Spleen (tissue), 11 donors: ENCODE results near the gene SPANXN4. TPM values are rescaled to one million over a fixed set of nuclear protein-coding genes. Genes with fewer than 3 reads are reported as not detected.

ENCODE experiments used
- DNase-seq: peaks from one replicate; pipeline ENCODE4 v3.0.0-alpha.2; 2020
- H3K27ac ChIP-seq, 8 donors: fragments of 200-600 bp; sonication (generic) in 7 of 8; 1 replicate in 4 of 8; 2 replicates in 4 of 8; pipeline versions ENCODE4 v1.5.0 to v1.8.0; 2016 to 2021; ENCODE audit warnings: inconsistent platforms in 4 of 8, mild to moderate bottlenecking in 4 of 8, moderate library complexity in 1 of 8
- H3K27me3 ChIP-seq, 7 donors: fragments of 200-600 bp; sonication (generic) in 6 of 7; replicated peaks in 1 of 7; 1 replicate in 4 of 7; 2 replicates in 3 of 7; pipeline versions ENCODE4 v1.5.0 to v1.8.0; 2016 to 2021; ENCODE audit warnings: inconsistent platforms in 3 of 7, mild to moderate bottlenecking in 1 of 7
- H3K36me3 ChIP-seq, 6 donors: fragments of 200-600 bp; sonication (generic) in 5 of 6; 1 replicate in 4 of 6; 2 replicates in 2 of 6; pipeline versions ENCODE4 v1.5.0 to v1.8.0; 2016 to 2021; ENCODE audit warnings: inconsistent platforms in 2 of 6
- H3K4me1 ChIP-seq, 6 donors: fragments of 200-600 bp; sonication (generic) in 5 of 6; 1 replicate in 3 of 6; 2 replicates in 3 of 6; pipeline versions ENCODE4 v1.5.0 to v1.8.0; 2016 to 2021; ENCODE audit warnings: inconsistent platforms in 3 of 6
- H3K4me3 ChIP-seq, 8 donors: fragments of 200-600 bp; sonication (generic) in 7 of 8; 1 replicate in 4 of 8; 2 replicates in 4 of 8; pipeline versions ENCODE4 v1.5.0 to v1.8.0; 2016 to 2021; ENCODE audit warnings: inconsistent platforms in 4 of 8, mild to moderate bottlenecking in 4 of 8, moderate library complexity in 2 of 8
- H3K9me3 ChIP-seq, 8 donors: fragments of 200-600 bp; sonication (generic) in 7 of 8; 1 replicate in 4 of 8; 2 replicates in 4 of 8; pipeline versions ENCODE4 v1.5.0 to v1.8.0; 2016 to 2021; ENCODE audit warnings: inconsistent platforms in 4 of 8
- CTCF ChIP-seq, 11 experiments: fragments of 200-600 bp in 7 of 11; fragments of 450-650 bp in 4 of 11; sonication (generic) in 4 of 11; IDR thresholded peaks in 8 of 11; conservative IDR thresholded peaks in 3 of 11; 1 replicate in 7 of 11; 2 replicates in 4 of 11; pipeline versions ENCODE4 v1.4.0 to v1.8.0; 2016 to 2021; ENCODE audit warnings: antibody characterized with exemption in 11 of 11, inconsistent platforms in 4 of 11, mild to moderate bottlenecking in 1 of 11
- POLR2A ChIP-seq, 3 donors: fragments of 450-650 bp; IDR thresholded peaks; one replicate each; pipeline ENCODE4 v1.5.1; 2017; ENCODE audit warnings: antibody characterized with exemption in 3 of 3, mild to moderate bottlenecking in 1 of 3
- POLR2AphosphoS5 ChIP-seq, 3 donors: sonication (generic); formaldehyde crosslinking; IDR thresholded peaks; one replicate each; pipeline ENCODE4 v1.5.1; 2017; ENCODE audit warnings: antibody characterized with exemption in 3 of 3
- WGBS, 5 donors: extraction: QIAGEN DNeasy Blood & Tissue Kit in 3 of 5; methylation state at CpG; one replicate each; pipeline versions ENCODE4 v1.1.5 to v1.1.7; 2013 to 2018; 5-methylcytosine and 5-hydroxymethylcytosine counted together
- intact Hi-C: fragments of 100-400 bp; cut with DNase I; formaldehyde crosslinking; loops from one replicate; pipeline ENCODE4 v1.15.0; 2023; ENCODE audit warnings: low total_unique reads
- polyA plus RNA-seq, 3 donors: library from polyadenylated mRNA; stranded (reverse); fragments of 200-250 nt; gene quantifications; one replicate each; pipeline ENCODE4 v1.2.1, GENCODE V29; 2013
- total RNA-seq, 7 donors: library from RNA; depleted of rRNA in 3 of 7; stranded (reverse); fragments of >200 nt in 3 of 7; fragmentation: NEBNext Ultra II Directional in 4 of 7; extraction: Animal tissue kit (Norgen Biotek cat#: 25700) in 4 of 7; gene quantifications; one replicate each; pipeline versions ENCODE4 v1.1.0 to v1.2.1, GENCODE V29; 2016 to 2021
- donor health status: healthy with polysubstance abuse.
- donor health status: DM: no; HTN: no; CAD: no; lungs with moderate emphysema.
- donor health status: DM: no; HTN: no; CAD: no.
- donor health status: Bipolar disorder and iron deficiency.
- donor health status: healthy.
- donor health status: DM: no; HTN: no; CAD: no.
- donor health status: DM: yes; HTN: yes; CAD: no.

The SPANXN4 gene
- total and polyA plus RNA-seq, 10 donors, result not detected

DNA sequence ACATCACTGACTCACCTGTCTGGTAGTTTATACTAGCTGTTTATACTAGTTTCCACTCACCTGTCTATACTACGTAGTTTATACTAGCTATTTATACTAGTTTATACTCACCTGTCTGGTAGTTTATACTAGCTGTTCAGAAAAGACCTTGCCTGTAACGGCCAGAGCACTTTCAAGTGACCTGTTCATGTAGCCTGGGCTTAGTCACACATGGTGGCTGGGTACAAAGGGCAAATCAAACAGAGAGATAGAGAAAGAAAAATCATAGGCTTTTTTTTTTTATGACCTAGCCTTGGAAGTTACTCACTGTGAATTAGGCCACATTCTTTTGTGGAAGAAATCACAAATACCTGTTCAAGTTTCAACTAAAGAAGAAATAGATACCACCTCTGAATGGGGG is 30.7 kb upstream of the SPANXN4 start:
- H3K9me3 ChIP-seq, result no peaks in the 10 kb centered on the region
- WGBS, 5 donors, result 25 to 62% (median 33%) methylated on average over 2 of the region's 2 CpGs
- intact Hi-C loops, result no loop called here
- no peaks in the 10 kb centered on the region for H3K27me3 ChIP-seq
- no peaks in the 10 kb centered on the region for H3K36me3 ChIP-seq
- no peak overlapping the region for H3K27ac ChIP-seq
- DNase-seq, result no peak
- H3K4me1 ChIP-seq, result no peaks in the 10 kb centered on the region
- TF ChIP-seq POLR2A (IDR thresholded peaks at IDR 0.05) (no peak), POLR2AphosphoS5 (IDR thresholded peaks at IDR 0.05) (no peak), CTCF (IDR thresholded peaks at IDR 0.05 in 8 of 11, conservative IDR thresholded peaks at IDR 0.05 in 3 of 11) (no peak)
- no peak overlapping the region for H3K4me3 ChIP-seq

GRCh38 chrX:142998447-142999198 is 27.1 kb upstream of the SPANXN4 start:
- Histone ChIP-seq H3K9me3 (no peaks in the 10 kb centered on the region), H3K27ac (no peak overlapping the region), H3K4me3 (no peak overlapping the region), H3K27me3 (no peaks in the 10 kb centered on the region), H3K36me3 (no peaks in the 10 kb centered on the region), H3K4me1 (no peaks in the 10 kb centered on the region)
- intact Hi-C loops, result no loop called here
- no peak for DNase-seq
- no peak for TF ChIP-seq CTCF (IDR thresholded peaks at IDR 0.05 in 8 of 11, conservative IDR thresholded peaks at IDR 0.05 in 3 of 11)
- no peak for TF ChIP-seq POLR2A (IDR thresholded peaks at IDR 0.05)
- WGBS, 5 donors, result 63 to 68% (median 66%) methylated on average over 8 of the region's 8 CpGs

DNA sequence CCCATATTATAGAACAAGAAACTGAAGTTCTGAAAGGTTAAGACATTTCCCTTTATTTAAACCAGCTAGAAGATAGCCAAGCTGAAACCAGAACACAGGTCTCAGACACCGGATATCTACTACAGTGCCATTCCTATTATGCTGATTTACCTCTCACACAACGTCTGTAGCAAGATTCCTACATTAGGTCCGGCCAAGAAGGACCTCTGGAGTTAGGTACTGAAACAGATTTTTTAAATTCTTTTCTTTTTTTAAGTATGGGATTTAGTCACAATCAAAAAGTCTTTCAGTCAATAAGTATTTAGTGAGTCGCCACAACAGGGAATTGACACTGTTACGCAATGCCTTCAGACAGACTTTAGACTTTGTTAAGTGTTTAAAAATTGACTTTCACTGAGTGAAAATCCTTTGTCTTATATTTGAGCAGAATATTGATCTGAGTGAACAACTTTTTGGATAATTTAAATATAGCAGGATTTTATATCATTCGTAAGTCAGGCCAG is 26.5 kb upstream of the SPANXN4 start:
- no peak for TF ChIP-seq POLR2A (IDR thresholded peaks at IDR 0.05)
- no peak for TF ChIP-seq POLR2AphosphoS5 (IDR thresholded peaks at IDR 0.05)
- Histone ChIP-seq H3K36me3 (no peaks in the 10 kb centered on the region), H3K4me3 (no peak overlapping the region), H3K4me1 (no peaks in the 10 kb centered on the region), H3K9me3 (no peaks in the 10 kb centered on the region), H3K27me3 (no peaks in the 10 kb centered on the region), H3K27ac (no peak overlapping the region)
- DNase-seq, result no peak
- intact Hi-C loops, result no loop called here
- WGBS, 5 donors, result 72 to 91% (median 77%) methylated on average over 6 of the region's 6 CpGs

GRCh38 chrX:143002206-143002605 is 23.5 kb upstream of the SPANXN4 start:
- TF ChIP-seq POLR2A (IDR thresholded peaks at IDR 0.05), result no peak
- H3K9me3 ChIP-seq, result no peaks in the 10 kb centered on the region
- H3K4me1 ChIP-seq, result no peaks in the 10 kb centered on the region
- H3K27ac ChIP-seq, result no peak overlapping the region
- intact Hi-C loops, result no loop called here
- H3K36me3 ChIP-seq, result no peaks in the 10 kb centered on the region
- no peak overlapping the region for H3K4me3 ChIP-seq
- no peaks in the 10 kb centered on the region for H3K27me3 ChIP-seq
- 69 to 83% (median 71%) methylated on average over 2 of the region's 2 CpGs for WGBS, 5 donors
- no peak for DNase-seq

DNA sequence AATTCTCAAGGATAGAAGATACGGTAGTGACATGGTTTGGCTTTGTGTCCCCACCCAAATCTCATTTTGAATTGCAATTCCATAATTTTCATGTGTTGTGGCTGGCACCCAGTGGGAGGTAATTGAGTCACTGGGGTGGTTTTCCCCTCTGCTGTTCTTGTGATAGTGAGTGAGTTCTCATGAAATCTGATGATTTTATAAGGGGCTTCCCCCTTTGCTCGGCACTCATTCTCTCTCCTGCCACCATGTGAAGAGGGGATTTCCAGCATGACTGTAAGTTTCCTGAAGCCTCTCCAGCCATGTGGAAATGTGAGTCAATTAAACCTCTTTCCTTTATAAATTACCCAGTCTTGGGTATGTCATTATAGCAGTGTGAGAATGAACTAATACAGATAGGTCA is 8.5 kb upstream of the SPANXN4 start:
- Histone ChIP-seq H3K36me3 (no peaks in the 10 kb centered on the region), H3K9me3 (peaks cover 0 to 10% (median 4%) of the 10 kb centered on the region in 8 donors), H3K27me3 (no peaks in the 10 kb centered on the region), H3K27ac (no peak overlapping the region), H3K4me1 (no peaks in the 10 kb centered on the region), H3K4me3 (no peak overlapping the region)
- WGBS, 5 donors, result 47 to 79% (median 70%) methylated on average over 2 of the region's 2 CpGs
- intact Hi-C loops, result no loop called here
- no peak for DNase-seq
- no peak for TF ChIP-seq CTCF (IDR thresholded peaks at IDR 0.05 in 8 of 11, conservative IDR thresholded peaks at IDR 0.05 in 3 of 11)
- TF ChIP-seq POLR2A (IDR thresholded peaks at IDR 0.05), result no peak
- TF ChIP-seq POLR2AphosphoS5 (IDR thresholded peaks at IDR 0.05), result no peak
